Stimulated activated CD4-positive, alpha-beta T cell treated with anti-CD3 and anti-CD28 coated beads, TNF-alpha, amount 100 ng/mL, for 1 hour (primary cell): ENCODE data around the gene GLUL.
"Not testable (repeated sequence)": the region's sequence is repeated elsewhere in the genome, so short reads cannot be mapped to it uniquely, and the experiment has no call there.

ENCODE experiments used
- DNase-seq, 3 donors: peaks; one replicate each; pipeline ENCODE4 v3.0.0-alpha.2; 2020; ENCODE audit warnings: low read depth in 3 of 3, low spot score in 1 of 3

Gene GLUL

GRCh38 chr1:182368358-182368757, 23.2 kb downstream of the GLUL start:
- no peak for DNase-seq

- DNase-seq = no peak
Observed at GRCh38 chr1:182367926-182368325, 23.7 kb downstream of the GLUL start.

- DNase-seq = no peak
Observed at GRCh38 chr1:182366596-182366995, 25.0 kb downstream of the GLUL start.

GRCh38 chr1:182359645-182360044, 31.9 kb downstream of the GLUL start:
- DNase-seq = no peak

GRCh38 chr1:182357913-182358312, 33.7 kb downstream of the GLUL start:
- no peak for DNase-seq

- no peak for DNase-seq
Observed at GRCh38 chr1:182357171-182357570, 34.4 kb downstream of the GLUL start.

GRCh38 chr1:182355723-182356098, 35.9 kb downstream of the GLUL start:
- no peak for DNase-seq

- no peak for DNase-seq
Observed at GRCh38 chr1:182351790-182352364, 39.7 kb downstream of the GLUL start.

- no peak for DNase-seq
Observed at GRCh38 chr1:182350839-182351238, 40.8 kb downstream of the GLUL start.

- DNase-seq = no peak
Observed at GRCh38 chr1:182348961-182349747, 42.4 kb downstream of the GLUL start.

- DNase-seq = no peak
Observed at GRCh38 chr1:182347019-182347418, 44.6 kb downstream of the GLUL start.

- no peak for DNase-seq
Observed at GRCh38 chr1:182340233-182341058, 51.1 kb downstream of the GLUL start.

GRCh38 chr1:182339684-182340083, 51.9 kb downstream of the GLUL start:
- DNase-seq = no peak

GRCh38 chr1:182338806-182339370, 52.7 kb downstream of the GLUL start:
- DNase-seq = no peak

- no peak for DNase-seq
Observed at GRCh38 chr1:182337736-182338571, 53.6 kb downstream of the GLUL start.

GRCh38 chr1:182335771-182336566, 55.6 kb downstream of the GLUL start:
- DNase-seq = no peak

- DNase-seq = not testable (repeated sequence)
Observed at GRCh38 chr1:182333071-182333571, 58.5 kb downstream of the GLUL start.

- DNase-seq = no peak
Observed at GRCh38 chr1:182332261-182333060, 59.1 kb downstream of the GLUL start.
